Tibial nerve (tissue), 4 donors: Measurements from ENCODE around the gene MAGI2. TPM values are rescaled to one million over a fixed set of nuclear protein-coding genes. Genes with fewer than 3 reads are reported as not detected.
A peak's percentile ranks its signal among the peaks of the same experiment; 100 is the strongest.

Experiments used
- DNase-seq, 2 donors: peaks; one replicate each; pipeline ENCODE4 v3.0.0-alpha.2; 2019; ENCODE audit warnings: low spot score in 2 of 2
- H3K27ac ChIP-seq, 4 donors: fragments of 200-600 bp; sonication (generic) in 3 of 4; one replicate each; pipeline ENCODE4 v1.5.1; 2017 to 2019; ENCODE audit warnings: mild to moderate bottlenecking in 1 of 4
- H3K27me3 ChIP-seq, 2 donors: fragments of 200-600 bp; sonication (generic) in 1 of 2; one replicate each; pipeline versions ENCODE4 v1.5.1 to v1.6.0; 2017 to 2019
- H3K36me3 ChIP-seq, 3 donors: fragments of 200-600 bp; sonication (generic); one replicate each; pipeline ENCODE4 v1.5.1; 2018 to 2019
- H3K4me1 ChIP-seq, 4 donors: fragments of 200-600 bp; sonication (generic) in 3 of 4; one replicate each; pipeline ENCODE4 v1.5.1; 2017 to 2019
- H3K4me3 ChIP-seq, 4 donors: fragments of 200-600 bp; sonication (generic) in 3 of 4; one replicate each; pipeline ENCODE4 v1.5.1; 2017 to 2019; ENCODE audit warnings: mild to moderate bottlenecking in 1 of 4, moderate library complexity in 1 of 4
- H3K9me3 ChIP-seq, 4 donors: fragments of 200-600 bp; sonication (generic) in 3 of 4; one replicate each; pipeline ENCODE4 v1.5.1; 2017 to 2019
- CTCF ChIP-seq, 5 experiments: fragments of 200-600 bp in 3 of 5; fragments of 450-650 bp in 2 of 5; sonication (generic) in 3 of 5; IDR thresholded peaks; one replicate each; pipeline ENCODE4 v1.5.1; 2016 to 2019; ENCODE audit warnings: antibody characterized with exemption in 5 of 5, mild to moderate bottlenecking in 3 of 5, moderate library complexity in 2 of 5
- EP300 ChIP-seq, 2 donors: sonication (generic); formaldehyde crosslinking; IDR thresholded peaks; one replicate each; pipeline ENCODE4 v1.6.1; 2017; ENCODE audit warnings: antibody characterized with exemption in 2 of 2, mild to moderate bottlenecking in 1 of 2
- POLR2A ChIP-seq, 2 donors: fragments of 450-650 bp; IDR thresholded peaks; one replicate each; pipeline ENCODE4 v1.6.1; 2017; ENCODE audit warnings: antibody characterized with exemption in 2 of 2, mild to moderate bottlenecking in 2 of 2, moderate library complexity in 2 of 2
- WGBS, 2 donors: methylation state at CpG; one replicate each; pipeline ENCODE4 v1.1.5; 2018; 5-methylcytosine and 5-hydroxymethylcytosine counted together
- total RNA-seq, 4 donors: library from RNA; depleted of rRNA; stranded (reverse); fragments of >200 nt; gene quantifications; one replicate each; pipeline ENCODE4 v1.1.0, GENCODE V29; 2016

Gene MAGI2
- total RNA-seq, 4 donors from 2014 or later = 33.6 to 58.2 (median 55.6) TPM

- Histone ChIP-seq H3K9me3 (peaks cover 0 to 4% (median 0%) of the 10 kb centered on the region in 4 donors), H3K4me3 (no peak overlapping the region), H3K36me3 (no peaks in the 10 kb centered on the region), H3K27me3 (no peaks in the 10 kb centered on the region), H3K27ac (no peak overlapping the region), H3K4me1 (no peaks in the 10 kb centered on the region)
- no peak for TF ChIP-seq POLR2A (IDR thresholded peaks at IDR 0.05)
- no peak for TF ChIP-seq CTCF (IDR thresholded peaks at IDR 0.05)
- 35 to 38% methylated on average over 3 of the region's 3 CpGs for WGBS, 2 donors
- no peak for DNase-seq
These were observed 894.9 kb downstream of the MAGI2 start for GRCh38 chr7:78558566-78558965.

GRCh38 chr7:78543976-78544375 lies 909.5 kb downstream of the MAGI2 start:
- Histone ChIP-seq H3K36me3 (no peaks in the 10 kb centered on the region), H3K27me3 (no peaks in the 10 kb centered on the region), H3K9me3 (no peaks in the 10 kb centered on the region), H3K27ac (no peak overlapping the region), H3K4me1 (peaks cover 0 to 7% (median 0%) of the 10 kb centered on the region in 4 donors), H3K4me3 (no peak overlapping the region)
- TF ChIP-seq POLR2A (IDR thresholded peaks at IDR 0.05) (no peak), CTCF (IDR thresholded peaks at IDR 0.05) (no peak), EP300 (IDR thresholded peaks at IDR 0.05) (no peak)
- DNase-seq = no peak
- 48 to 64% methylated on average over 1 of the region's 1 CpG for WGBS, 2 donors

GRCh38 chr7:78542981-78543380 lies 910.5 kb downstream of the MAGI2 start:
- WGBS, 2 donors = 31 to 39% methylated on average over 2 of the region's 2 CpGs
- Histone ChIP-seq H3K27ac (peak overlapping the region in 1 of 4 donors; percentile 30), H3K27me3 (no peaks in the 10 kb centered on the region), H3K9me3 (peaks cover 0 to 3% (median 0%) of the 10 kb centered on the region in 4 donors), H3K4me1 (peaks cover 0 to 7% (median 0%) of the 10 kb centered on the region in 4 donors), H3K36me3 (no peaks in the 10 kb centered on the region), H3K4me3 (no peak overlapping the region)
- TF ChIP-seq EP300 (IDR thresholded peaks at IDR 0.05) (no peak), POLR2A (IDR thresholded peaks at IDR 0.05) (no peak), CTCF (IDR thresholded peaks at IDR 0.05) (no peak)
- no peak for DNase-seq

- peaks cover 0 to 7% (median 0%) of the 10 kb centered on the region in 4 donors for H3K4me1 ChIP-seq
- DNase-seq = no peak
- no peak for TF ChIP-seq POLR2A (IDR thresholded peaks at IDR 0.05)
- no peak for TF ChIP-seq CTCF (IDR thresholded peaks at IDR 0.05)
- TF ChIP-seq EP300 (IDR thresholded peaks at IDR 0.05) = no peak
- no peaks in the 10 kb centered on the region for H3K27me3 ChIP-seq
- WGBS, 2 donors = 64 to 71% methylated on average over 5 of the region's 5 CpGs
- H3K36me3 ChIP-seq = no peaks in the 10 kb centered on the region
- no peak overlapping the region for H3K4me3 ChIP-seq
- H3K9me3 ChIP-seq = peaks cover 0 to 4% (median 0%) of the 10 kb centered on the region in 4 donors
- H3K27ac ChIP-seq = peak overlapping the region in 1 of 4 donors; percentile 30
These were observed 910.9 kb downstream of the MAGI2 start for GRCh38 chr7:78542541-78542940.

- Histone ChIP-seq H3K36me3 (no peaks in the 10 kb centered on the region), H3K4me3 (no peak overlapping the region), H3K27ac (no peak overlapping the region), H3K4me1 (peaks cover 0 to 7% (median 0%) of the 10 kb centered on the region in 4 donors), H3K9me3 (peaks cover 0 to 4% (median 0%) of the 10 kb centered on the region in 4 donors), H3K27me3 (no peaks in the 10 kb centered on the region)
- DNase-seq = no peak
- 95 to 97% methylated on average over 6 of the region's 6 CpGs for WGBS, 2 donors
- TF ChIP-seq EP300 (IDR thresholded peaks at IDR 0.05) (no peak), CTCF (IDR thresholded peaks at IDR 0.05) (no peak), POLR2A (IDR thresholded peaks at IDR 0.05) (no peak)
These were observed 913.6 kb downstream of the MAGI2 start for GRCh38 chr7:78539825-78540224.
